NCI-H526 (cell line): ENCODE data around the gene MAP2K6.

Experiments
- DNase-seq, 2 experiments: peaks; one replicate each; lab custom pipeline; 2025; lab: John Stamatoyannopoulos, UW

Gene MAP2K6

DNA sequence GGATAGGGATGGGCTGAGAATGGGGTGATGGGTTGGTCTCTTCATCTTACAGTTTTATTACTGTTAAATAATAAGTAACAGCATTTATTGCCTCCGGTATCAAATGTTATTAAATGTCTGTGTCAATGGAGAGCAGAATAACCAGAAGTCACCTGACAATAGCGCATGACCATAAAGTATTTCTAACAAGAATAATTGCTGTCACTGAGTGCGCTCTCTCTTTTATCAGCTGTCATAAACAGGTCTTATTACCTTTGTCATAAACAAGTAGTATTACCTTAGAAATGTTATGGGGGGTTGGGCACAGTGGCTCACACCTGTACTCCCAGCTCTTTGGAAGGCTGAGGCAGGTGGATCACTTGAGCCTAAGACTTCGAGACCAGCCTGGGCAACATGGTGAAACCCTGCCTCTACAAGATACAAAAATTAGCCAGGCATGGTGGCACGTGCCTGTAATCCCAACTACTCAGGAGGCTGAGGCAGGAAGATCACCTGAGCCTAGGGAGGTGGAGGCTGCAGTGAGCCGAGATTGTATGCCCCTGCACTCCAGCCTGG, 120.6 kb downstream of the MAP2K6 start:
- DNase-seq: no peak

DNA sequence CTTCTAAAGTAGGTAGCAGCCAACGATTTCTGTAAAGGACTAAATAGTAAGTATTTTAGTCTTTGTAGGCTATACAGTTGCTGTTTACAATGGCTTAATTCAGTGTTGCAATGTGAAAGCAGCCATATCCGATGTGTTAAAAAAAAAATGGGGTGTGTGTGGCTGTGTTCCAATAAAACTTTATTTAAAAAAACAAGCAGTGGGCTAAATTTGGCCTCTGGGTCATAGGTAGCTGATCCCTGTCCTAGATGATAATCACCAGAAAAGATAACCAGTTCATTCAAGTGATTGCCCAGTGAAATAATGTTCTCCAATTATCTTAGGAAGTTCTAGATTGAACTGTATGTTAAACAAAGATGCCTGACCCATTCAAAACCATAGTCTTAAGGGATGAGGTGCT, 124.3 kb downstream of the MAP2K6 start:
- DNase-seq: no peak

DNA sequence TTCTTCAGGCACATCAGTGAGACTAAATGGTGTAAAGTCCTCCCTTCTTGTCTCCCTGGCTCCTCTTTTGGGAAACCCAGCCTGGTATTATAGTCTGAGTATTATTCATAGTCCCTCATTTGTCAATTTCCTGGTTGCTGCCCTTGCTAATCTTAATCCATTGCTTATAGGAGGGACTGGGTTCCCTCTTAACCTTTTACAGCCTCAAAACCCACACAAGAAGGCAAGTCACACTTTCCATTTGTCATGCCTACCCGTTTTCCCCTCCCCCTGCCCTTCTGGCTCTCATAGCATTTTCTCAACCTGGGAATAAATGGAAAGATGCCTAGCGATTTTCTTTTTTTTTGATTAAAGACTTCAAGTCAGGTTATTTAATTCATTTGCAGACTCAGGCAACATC, 124.8 kb downstream of the MAP2K6 start:
- DNase-seq: no peak

DNA sequence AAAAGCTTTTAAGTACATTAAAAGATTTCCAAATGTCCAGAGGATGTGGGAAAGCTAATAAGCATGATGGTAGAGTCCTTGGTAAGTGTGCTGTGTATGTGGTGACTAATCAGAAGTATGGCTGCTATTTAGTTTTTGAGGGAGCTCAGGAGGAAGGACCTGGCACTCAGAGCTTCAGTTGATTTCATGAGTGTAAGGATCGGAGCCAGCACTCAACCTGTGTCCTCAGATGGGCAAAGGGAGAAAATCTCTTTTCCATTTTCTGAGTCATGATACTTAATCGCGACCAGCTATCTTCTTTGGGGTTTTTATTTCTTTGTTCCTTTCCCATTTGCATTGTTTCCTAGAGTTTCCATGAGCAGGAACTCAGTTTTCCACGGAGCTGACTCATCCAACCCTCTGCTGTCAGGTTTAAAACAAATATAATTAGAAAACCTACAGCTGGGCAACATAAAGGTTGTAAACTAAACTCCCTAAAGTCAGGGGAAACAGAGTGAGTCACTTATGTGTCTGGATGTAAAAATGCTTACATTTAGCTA, 125.4 kb downstream of the MAP2K6 start:
- no peak for DNase-seq

DNA sequence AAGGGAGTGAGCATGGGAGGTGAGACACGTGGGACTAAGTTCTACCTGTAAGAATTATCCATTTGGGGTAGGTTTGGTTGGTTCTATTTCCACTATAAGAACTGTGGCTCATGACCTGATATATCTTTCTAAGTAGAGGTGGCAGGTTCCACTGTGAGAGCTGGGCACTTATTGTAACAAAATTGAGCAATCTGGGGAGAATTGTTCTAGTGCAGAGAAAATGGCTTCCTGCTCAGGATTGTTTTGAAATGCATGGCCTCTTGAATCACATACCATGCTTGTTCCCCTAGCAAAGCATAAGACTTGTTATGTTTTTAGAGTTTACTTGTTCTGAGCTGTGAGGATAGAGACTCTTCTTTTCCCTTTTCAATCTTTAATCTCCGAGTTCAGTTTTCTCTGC, 125.9 kb downstream of the MAP2K6 start:
- DNase-seq: no peak

DNA sequence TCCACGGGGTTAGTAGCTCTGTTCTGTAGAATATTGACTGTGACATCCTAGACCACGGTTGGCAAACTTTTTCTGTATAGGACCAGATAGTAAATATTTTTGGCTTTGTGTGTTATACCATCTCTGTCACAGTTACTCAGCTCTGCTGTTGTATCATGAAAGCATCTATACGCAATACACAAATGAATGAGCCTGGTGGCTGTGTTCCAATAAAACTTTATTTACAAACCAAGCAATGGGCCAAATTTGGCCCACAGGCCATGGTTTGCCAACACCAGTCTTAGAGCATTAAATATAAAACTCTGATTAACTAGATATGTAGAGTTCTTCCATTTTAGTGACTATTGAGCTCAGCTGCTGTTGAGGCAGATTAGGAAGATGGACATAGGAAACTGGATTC, 132.7 kb downstream of the MAP2K6 start:
- DNase-seq: no peak

DNA sequence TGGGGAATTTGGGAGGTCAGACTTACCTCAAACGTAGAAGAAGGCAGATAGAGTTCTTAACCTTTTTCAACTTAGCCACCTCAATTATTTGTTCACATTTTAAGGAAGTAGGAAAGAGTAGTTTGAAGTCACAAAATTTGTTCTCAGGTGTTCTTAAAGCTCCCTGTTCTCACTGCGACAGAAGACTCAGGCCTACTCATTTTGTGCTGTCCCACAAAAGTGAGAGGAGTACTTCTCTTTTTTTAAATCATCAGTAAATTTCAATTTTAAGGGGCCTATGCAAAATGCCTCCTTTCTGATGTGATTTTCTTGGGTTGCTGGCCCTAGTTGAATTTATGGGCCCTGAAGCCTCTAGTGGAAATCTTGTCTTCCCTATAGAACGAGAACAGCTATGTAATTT, 133.4 kb downstream of the MAP2K6 start:
- no peak for DNase-seq

DNA sequence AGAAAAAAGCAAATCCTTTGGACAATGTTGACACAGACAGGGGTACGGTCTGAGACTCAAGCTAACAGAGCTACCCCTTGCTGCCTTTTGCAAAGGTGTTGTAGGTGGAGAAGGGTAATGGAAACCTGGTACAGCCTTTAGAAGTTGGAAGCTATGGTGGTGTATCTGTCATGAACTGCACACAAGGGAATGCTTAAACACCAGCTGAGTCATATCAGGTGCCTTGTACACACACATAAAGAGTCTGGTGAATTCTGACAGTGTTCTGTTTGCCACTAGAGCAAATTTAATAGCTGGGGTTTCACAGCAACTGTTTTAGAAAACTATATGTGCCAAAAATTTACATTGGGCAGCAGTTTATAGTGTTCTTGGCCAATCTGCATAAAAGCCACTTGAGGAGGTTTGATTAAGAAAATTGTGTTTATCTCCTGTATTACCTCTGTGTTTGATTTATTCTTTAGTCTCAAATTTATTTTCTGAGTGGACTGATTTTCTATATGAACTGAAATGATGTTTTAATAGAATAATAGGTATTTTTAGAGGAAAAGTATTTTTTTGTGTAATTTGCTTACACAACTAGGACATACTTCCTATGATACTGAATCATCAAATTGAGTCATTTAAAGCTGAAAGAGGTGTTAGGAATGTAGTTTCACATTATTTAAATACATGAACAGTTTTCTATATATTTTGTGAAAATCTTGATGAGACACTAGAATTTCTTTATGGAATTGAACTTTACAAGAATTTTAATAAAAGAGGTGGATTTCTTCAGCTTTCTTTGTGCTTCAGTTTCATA, 136.9 kb downstream of the MAP2K6 start:
- DNase-seq: no peak

DNA sequence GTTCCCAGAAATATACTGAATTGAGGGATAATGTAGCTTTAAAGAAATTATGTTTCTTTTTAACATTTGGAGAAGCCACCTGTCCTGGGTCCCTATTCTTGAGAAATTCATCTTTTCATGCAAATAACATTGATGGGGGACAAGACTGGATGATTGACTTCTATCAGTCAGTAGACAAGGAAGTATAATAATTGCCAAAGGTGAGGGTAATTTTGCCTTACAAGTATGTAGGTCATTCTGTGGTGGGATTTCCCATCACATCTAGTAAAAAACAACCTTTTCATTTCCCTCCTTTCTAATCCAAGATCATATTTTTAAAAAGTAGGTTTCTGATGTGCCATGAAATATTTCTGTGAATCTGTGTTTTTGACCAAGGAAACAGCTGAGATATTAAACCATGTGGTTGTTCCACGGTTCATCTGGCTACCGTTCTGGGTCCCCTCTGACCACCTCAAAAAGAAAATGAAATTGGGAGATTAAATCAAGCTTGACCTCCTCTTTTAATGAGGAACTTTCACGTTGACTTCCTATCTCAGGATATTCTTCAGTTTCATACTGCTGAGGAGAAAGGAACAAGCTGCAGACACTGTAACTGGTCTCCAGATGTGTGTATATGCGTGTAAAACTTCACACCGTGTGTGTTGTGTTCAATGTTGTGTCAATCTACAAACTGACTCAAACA, 138.6 kb downstream of the MAP2K6 start:
- DNase-seq: no peak

DNA sequence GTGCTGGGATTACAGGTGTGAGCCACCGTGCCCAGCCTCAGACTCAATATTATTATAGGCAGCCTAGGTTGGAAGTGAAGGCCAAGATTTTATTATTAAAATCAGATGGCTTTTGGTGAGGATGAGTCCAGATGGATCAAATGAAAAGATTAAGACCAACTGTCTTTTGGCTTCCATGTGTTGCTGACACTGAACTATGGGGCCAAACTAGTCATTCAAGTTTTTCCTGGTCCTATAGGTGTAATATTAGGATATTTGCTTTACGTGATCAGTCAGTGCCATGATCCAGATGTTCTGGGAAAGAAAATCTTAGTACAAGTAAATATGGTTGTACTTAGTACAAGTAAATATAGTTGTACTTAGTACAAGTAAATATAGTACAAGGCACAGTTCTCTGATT, 140.6 kb downstream of the MAP2K6 start:
- DNase-seq: no peak

DNA sequence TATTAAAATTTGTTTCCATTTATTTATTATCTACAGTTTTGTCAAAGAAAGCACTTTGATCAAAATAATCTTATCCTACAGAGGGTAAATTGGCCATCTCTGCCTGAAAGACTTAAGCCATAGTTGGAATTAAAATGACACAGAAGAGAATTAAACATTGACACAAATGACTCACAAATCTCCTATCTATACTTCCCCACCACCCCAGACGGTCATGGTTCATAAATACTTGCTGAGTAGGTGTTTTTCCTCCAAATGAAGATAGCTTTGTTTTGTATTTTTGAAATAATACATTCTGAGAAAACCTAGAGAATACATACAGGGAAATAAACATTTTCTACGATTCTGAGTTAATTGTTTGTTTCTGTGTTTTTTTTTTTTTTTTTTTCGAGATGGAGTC, 142.8 kb downstream of the MAP2K6 start:
- DNase-seq: no peak

DNA sequence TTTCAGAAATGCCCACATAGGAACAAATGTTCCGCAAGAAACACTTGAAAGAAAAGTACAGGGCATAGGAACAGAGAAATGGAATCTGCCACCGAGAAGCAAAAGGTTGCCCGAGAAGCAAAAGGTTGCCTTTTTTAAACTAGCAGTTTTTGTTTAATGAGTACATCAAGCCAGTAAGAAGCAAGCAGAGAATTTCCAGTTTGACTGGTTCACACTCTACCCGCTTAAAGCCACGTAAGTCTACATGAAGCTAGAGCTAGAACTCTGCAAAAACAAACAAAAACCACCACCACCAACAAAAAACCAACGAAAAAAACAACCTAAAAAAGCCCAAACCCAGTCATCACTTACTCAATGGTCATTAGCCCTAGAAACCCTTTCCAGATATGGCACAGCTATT, 144.3 kb downstream of the MAP2K6 start:
- DNase-seq: no peak

DNA sequence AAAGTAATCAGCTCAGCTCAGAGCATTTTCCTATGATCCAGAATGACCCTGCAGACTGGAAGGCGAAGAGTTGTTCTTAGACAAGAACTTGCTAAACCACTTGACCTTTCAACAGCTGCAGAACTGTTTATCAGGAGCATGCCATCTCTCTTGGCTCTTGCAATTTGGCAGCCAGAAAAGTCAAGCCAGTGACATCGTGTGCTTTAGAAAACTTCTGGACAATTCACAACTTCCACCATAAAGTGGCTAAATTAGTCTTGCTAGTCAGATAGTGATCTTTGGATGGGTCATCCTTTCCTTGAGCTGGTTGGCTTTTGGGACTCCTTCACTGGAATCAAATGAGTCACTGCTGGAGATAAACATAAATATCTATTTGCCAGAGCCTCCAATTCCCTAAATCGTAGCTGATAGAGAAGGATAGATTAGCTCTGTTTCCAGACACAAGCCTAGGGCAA, 146.5 kb downstream of the MAP2K6 start:
- DNase-seq: no peak

DNA sequence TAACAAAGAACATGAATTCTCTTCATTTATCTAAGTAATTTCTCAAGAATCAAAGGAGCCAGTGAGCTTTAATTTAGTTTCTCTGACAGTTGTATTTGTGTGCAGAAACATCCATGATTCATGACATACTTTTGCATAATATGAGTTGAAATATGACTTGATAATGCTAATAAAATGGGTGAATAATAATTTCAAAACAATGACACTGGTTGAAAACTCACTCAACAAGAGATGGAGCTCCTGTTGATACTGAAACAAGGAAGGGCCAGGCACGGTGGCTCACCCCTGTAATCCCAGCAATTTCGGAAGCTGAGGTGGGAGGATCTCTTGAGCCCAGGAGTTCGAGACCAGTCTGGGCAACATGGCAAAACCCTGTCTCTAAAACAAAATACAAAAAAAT, 147.0 kb downstream of the MAP2K6 start:
- DNase-seq: no peak

DNA sequence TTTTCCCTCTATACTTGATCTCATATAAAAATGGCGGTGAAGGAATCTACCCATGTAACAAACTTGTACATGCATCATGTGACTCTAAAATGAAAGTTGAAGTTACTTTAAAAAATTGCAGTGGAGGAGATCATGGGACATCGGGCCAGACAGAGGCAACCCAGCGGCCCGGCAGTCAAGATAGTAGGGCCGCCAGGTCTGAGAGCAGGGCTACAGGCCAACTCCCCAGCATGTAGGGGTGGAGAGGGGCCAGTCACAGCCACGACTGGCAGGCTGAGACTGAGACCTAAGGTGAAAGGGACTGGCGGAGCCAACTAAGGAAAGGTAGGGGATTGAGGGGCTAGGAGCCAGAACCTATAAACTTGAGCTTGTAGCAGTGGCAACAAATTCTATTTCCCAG, 150.9 kb downstream of the MAP2K6 start:
- no peak for DNase-seq

DNA sequence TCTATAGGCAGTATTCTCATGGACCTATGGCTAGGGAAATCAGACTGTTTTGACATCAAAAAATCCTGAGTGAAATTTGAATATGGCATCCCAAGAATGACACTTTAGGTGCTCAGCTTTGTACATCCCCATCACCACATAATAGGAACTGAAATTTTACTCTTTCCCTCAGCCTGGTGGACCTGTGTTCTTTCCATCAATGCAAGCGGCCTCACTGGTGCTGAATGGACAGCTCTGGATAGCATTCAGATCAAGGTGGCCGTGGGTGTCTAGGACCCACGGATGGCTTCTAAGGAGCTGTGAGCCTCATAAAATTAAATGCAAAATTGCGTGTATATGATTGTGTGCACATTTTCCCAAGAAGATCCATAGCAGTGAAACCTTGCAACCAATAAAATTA, 152.6 kb downstream of the MAP2K6 start:
- DNase-seq: no peak

DNA sequence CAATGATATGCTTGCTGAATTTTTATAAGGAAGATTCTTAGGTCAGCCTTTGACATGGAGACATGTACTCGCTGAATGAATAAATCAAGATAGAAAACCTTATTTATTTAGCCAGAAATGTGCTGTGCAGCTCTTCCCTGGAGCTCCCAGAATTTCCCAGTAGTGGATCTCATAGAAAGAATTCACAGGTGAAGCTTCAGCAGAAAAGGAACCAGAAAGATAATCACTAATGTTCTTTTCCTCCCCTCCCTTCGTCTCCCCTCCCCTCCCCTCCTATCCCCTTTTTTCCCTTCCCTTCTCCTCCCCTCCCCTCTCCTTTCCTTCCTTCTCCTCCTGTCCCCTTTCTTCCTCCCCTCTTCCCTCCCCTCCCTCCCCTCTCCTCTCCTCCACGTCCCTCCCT, 158.2 kb downstream of the MAP2K6 start:
- no peak for DNase-seq

DNA sequence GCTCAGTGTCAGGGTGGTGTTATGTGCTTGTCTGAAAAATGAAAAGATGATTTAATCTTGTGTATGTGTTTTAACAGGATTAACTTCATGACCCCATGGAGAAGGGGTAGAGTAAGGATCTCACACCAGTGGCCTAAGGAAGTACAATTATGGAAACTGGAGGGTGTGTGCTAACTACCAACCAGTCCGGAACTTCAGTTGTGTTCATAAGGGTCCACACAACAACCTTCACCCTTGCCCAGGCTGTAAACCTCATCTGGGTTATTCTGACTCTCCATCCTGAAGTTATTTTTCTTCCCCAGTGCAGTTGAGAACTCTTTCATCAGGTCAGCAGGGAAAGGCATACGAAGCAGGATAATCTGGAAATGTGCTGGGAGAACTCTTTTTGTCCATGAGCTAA, 158.9 kb downstream of the MAP2K6 start:
- no peak for DNase-seq

DNA sequence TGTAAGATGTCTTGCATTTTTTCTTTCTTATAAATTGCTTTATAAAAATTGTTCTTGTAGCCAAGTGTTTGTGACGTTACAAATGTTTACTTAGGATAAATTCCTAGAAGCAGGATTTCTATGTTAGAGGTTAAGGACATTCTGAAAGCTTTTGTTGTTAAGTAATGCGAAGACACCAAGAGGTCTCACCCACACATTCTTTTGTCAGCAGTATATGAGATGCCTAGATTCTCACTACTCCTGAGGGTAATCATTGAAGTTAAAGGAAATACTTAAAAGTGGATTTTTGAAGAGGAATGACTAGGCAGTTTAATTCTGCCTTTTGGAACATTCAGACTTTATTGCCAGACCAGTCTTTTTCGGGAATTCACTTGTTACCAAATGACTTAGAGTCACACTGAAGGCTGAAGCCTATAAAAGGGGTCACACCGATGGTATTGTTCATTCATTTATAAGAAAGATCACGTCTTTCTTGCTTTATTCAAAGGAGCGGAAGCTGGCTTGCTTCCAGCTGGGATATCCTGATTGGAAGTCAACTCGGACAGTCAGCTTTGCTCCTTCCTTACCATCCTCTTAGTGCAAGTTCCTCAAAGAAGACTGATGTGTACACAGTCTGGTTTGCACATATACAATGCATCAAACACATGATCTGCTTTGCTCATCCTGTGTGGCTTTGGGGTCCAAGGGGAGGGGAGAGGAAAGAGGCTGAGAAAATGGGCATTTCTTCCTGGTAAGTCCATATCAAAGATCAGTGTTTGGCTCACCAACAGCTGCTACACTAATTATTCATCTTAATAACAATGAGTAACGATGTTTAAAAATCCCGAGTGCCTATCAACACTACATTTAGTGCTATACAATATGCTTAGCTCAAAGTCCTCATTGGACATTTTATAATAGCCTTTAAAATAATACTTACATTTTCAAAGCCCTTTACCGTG, 160.0 kb downstream of the MAP2K6 start:
- no peak for DNase-seq

DNA sequence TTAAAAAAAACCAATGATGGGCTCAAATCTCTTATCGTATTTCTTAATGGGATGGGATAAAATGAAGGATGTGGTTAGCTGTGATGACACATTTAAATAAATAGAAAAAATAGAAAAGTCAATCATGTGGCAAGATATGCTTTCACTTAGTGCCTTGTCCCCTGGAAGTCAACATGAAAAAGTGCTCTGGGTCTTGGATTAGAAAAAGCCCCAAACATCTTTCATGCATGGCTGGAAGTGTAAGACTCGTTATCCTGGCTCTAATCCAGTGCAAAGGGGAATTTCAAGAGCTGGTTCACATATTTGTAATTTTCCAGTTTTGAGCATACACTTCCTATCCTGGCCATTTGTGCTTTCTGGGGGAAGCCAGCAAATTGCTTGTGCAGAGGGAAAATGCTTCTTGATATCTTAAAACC, 160.9 kb downstream of the MAP2K6 start:
- no peak for DNase-seq

DNA sequence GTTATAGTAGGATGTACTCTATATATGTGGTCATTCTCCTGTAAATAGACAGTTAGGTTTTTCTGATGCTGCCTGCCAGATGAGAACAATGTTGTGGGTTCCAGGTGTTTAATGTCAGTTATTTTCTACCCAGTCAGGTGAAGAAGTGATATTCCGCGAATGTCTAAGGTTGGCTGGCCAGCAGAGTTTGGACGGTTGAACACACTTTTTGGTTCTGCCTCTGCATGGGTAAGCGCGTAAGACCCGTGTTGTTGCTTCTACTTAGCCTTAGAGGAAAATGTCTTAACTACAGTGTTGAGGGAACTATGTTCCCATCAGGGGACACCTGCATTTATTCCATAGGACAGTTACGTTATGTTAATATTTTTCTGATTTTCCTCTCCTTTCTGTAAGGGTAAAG, 162.6 kb downstream of the MAP2K6 start:
- DNase-seq: no peak

DNA sequence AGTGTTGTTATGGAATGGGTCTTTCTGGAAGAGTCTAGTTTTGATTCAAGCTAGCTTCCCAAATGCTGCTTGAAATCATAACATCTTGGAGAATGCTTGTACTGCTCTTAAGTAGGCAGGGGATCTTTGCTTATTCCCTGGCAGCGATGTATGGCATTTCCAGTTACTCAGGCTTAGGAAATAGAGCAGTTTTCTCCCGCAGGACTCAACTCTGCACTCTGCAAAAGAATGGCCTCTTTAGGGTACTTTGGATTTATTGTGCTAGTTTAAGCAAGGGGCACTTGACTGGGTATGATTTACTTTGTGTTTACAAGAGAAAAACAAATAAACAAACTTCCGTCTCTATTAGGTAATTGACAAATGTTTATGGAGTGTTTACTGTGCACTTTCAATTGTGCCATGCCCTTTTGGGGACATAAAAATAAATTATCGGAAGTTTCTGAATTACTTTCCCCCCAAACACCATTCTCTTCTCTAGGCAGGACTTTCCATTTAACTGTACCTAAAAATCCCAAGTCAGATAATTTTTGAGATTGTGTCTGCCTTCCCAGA, 164.0 kb downstream of the MAP2K6 start:
- DNase-seq: no peak
